GM10266 (cell line): ENCODE results near the gene KIAA0232.

ENCODE experiments used
- DNase-seq: peaks from one replicate; pipeline ENCODE4 v3.0.0; 2012; ENCODE audit errors: extremely low spot score
- CTCF ChIP-seq: IDR thresholded peaks from 2 replicates; pipeline ENCODE4 v1.5.1; 2012; ENCODE audit warnings: mild to moderate bottlenecking, low read depth; ENCODE audit not compliant: control insufficient read depth, insufficient read depth; ENCODE audit errors: missing control alignments

The KIAA0232 gene

GRCh38 chr4:6912441-6912840, 129.9 kb downstream of the KIAA0232 start:
- TF ChIP-seq CTCF, result no peak
- no peak for DNase-seq

DNA sequence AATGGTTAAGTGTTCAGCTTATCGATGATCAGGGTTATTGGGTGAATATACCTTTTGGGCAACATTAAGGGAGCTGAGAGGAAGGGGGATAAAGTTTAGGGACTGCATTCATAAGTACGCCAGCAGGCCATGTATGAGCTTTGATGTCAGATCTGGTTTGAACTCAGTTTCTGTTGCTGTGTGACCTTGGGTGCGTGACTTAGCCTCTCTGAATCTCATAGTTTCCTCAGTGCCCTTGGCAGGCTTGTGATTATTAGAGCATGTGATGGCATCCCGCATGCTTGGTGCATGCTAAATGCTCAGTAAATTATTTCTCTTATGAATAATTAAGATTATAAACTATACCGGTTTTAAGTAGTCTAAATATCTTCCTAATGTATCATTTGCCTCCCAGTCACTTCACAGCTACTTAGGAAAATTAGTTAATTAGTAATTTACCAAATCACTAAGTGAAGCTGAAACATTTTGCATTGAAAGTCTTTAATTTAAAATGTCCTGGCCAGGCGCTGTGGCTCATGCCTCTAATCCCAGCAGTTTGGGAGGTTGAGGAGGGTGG, 130.9 kb downstream of the KIAA0232 start:
- no peak for TF ChIP-seq CTCF
- no peak for DNase-seq

DNA sequence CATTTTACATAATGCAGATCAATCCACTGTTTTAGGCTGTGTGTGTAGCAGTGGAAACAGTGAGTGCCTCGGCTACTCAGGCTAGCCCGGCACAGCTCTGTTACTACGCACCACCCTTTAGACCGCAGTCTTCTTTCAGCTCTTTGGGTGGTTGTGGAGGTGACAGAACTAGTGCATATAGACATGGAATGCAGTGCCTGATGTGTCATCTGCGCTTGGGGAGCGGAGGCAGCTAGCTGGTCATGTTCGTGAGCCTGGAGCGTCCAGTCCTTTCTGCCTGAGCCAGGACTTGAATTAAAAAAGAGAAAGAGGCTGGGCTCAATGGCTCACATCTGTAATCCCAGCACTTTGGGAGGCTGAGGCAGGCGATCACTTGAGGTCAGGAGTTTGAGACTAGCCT, 131.9 kb downstream of the KIAA0232 start:
- DNase-seq, result no peak
- TF ChIP-seq CTCF, result no peak

DNA sequence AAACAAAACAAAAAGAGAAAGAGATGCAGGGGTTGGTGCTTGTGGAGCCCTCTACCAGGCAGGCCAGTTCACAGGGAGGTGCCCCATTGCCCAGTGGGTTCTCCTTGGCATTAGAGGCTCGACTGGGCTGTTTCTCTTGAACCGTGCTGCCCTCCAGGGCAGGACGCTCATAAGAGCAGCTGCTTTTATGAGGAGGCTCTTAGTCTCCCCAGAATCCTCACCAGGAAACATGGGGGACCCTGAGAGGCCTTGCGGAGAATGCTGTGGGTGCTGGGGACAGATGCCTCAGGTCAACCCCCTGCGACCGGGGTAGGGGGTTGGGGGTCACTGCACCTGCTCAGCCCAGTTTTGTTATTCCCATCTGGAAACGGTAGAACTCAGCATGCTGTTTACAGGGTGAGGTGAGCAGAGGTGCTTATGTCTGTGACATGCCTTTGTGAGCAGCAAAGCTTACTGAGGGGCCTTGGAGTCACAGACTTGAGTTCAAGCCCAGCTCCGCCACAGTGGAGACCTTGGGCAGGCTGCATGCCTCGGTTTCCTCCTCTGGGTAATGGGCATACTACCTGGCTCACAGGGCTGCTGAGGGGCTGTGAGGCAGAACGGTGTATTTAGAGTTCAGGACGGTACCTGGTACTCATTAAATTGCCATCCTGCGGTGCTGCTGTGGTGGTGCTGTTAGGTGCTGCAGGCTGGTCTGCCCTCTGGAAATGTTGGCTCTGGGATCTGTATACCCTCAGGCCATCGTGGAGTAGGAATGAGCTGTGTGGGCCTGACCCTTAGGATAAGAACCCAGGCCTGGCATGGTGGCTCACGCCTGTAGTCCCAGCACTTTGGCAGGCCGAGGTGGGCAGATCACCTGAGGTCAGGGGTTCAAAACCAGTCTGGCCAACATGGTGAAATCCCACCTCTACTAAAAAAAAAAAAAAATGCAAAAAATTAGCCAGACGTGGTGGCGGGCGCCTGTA, 132.8 kb downstream of the KIAA0232 start:
- TF ChIP-seq CTCF, result no peak
- DNase-seq, result no peak

DNA sequence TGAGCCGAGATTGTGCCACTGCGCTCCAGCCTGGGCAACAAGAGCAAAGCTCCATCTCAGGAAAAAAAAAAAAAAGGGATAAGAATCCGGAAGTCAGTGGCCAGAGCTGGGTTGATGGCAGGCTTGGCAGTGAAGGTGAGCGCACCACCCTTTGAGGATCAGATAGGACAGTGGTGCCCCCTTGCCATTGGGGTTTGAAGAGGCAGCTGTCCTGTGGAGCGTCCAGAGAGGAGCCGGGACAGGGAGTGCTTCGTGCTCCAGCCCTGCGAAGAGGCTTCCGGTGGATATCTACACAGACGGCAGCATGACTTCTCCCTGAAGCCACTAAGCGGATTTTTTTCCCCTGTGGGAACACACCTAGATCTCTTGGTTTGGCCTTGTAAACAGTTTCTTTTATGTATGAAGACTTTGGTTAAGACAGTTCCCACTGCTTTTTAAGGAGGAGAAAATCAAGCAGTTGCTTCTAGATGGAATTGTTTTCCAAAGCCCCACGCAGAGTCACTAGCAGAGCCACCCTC, 133.6 kb downstream of the KIAA0232 start:
- TF ChIP-seq CTCF, result no peak

DNA sequence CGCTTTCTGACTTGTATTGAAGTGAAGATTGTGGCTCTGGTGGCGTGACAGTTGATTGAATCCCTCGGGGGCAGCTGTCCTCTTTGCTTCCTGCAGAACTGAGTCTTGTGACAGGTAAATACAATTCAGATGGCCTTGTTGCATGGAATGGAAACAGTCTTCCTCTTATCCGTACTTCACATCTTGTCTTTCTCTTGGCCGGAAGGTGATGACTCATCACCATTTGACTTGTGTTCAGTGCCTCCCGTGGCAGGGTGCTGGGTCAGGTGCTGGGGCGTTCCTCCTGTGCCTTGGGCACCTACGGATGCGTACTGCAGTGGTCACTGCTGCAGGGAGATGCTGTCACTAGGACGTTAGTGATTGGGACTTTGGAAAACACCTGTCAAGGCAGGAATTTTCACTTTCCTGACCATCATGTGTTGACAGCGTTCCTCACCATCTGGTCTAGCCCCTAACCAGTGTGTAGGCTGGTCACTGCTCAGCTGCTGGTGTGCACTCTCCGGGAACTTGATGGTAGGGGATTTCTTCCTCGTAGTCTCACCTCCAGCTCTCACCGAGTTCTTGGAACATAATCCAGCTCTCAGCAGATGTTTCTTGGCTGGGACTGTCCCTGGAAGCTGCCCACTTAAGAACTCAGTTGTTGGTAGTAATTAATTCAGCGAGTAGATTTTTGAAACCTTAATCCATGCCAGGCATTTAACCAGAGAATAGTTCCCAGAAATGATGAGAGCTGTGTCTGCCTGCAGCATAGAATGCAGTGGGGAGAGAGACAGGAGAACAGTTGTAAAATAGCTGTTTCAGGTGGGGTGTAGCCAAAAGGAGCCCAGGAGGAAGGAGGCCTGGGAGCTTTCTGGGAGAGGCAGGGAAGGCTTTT, 134.3 kb downstream of the KIAA0232 start:
- no peak for DNase-seq
- TF ChIP-seq CTCF, result no peak

More for the DNA sequence above, 133.6 kb downstream of the KIAA0232 start:
- DNase-seq, result no peak
